GM18508 (cell line): ENCODE results near the gene AMOTL2.

ENCODE experiments used
- ATAC-seq: cut with Tn5 transposase; IDR thresholded peaks from one replicate; pipeline ENCODE4 v1.9.1; 2021; ENCODE audit warnings: moderate number of reproducible peaks; ENCODE audit not compliant: insufficient read depth, unreplicated experiment

The AMOTL2 gene

GRCh38 chr3:134367869-134368750, 6.1 kb downstream of the AMOTL2 start:
- no peak for ATAC-seq

- ATAC-seq: no peak
Measured at GRCh38 chr3:134366928-134367811, 7.1 kb downstream of the AMOTL2 start.

GRCh38 chr3:134366221-134366927, 7.9 kb downstream of the AMOTL2 start:
- no peak for ATAC-seq

- no peak for ATAC-seq
Measured at GRCh38 chr3:134365766-134366065, 8.5 kb downstream of the AMOTL2 start.

- ATAC-seq: no peak
Measured at GRCh38 chr3:134364936-134365765, 9.1 kb downstream of the AMOTL2 start.

GRCh38 chr3:134364061-134364935, 9.9 kb downstream of the AMOTL2 start:
- ATAC-seq: no peak

- ATAC-seq: no peak
Measured at GRCh38 chr3:134363381-134363755, 10.9 kb downstream of the AMOTL2 start.

- ATAC-seq: no peak
Measured at GRCh38 chr3:134362670-134363380, 11.4 kb downstream of the AMOTL2 start.

GRCh38 chr3:134362221-134362620, 12.0 kb downstream of the AMOTL2 start:
- ATAC-seq: no peak

GRCh38 chr3:134361162-134361835, 12.9 kb downstream of the AMOTL2 start:
- no peak for ATAC-seq

- no peak for ATAC-seq
Measured at GRCh38 chr3:134360046-134360445, 14.2 kb downstream of the AMOTL2 start.

GRCh38 chr3:134359121-134360010, 14.9 kb downstream of the AMOTL2 start:
- no peak for ATAC-seq

- no peak for ATAC-seq
Measured at GRCh38 chr3:134357914-134358811, 16.1 kb downstream of the AMOTL2 start.

GRCh38 chr3:134357261-134357913, 16.9 kb downstream of the AMOTL2 start:
- ATAC-seq: no peak

GRCh38 chr3:134356411-134357040, 17.7 kb downstream of the AMOTL2 start:
- ATAC-seq: no peak
